Smooth muscle cell (in vitro differentiated cells): ENCODE measurements around the gene MVB12A. TPM values are rescaled to one million over a fixed set of nuclear protein-coding genes. Genes with fewer than 3 reads are reported as not detected.

Experiments used
- DNase-seq: peaks from one replicate; lab custom pipeline; 2025; ENCODE audit not compliant: unreplicated experiment; lab: John Stamatoyannopoulos, UW
- H2AFZ ChIP-seq: fragments of 200-600 bp; sonication (generic); 2 replicates; pipeline ENCODE4 v1.6.0; 2016; ENCODE audit warnings: antibody characterized with exemption, low read depth, mild to moderate bottlenecking
- H3F3A ChIP-seq: fragments of 200-600 bp; sonication (generic); 2 replicates; pipeline ENCODE4 v1.6.0; 2017; ENCODE audit warnings: antibody characterized with exemption, low read depth
- H3K27ac ChIP-seq: fragments of 200-600 bp; sonication (generic); 2 replicates; pipeline ENCODE4 v1.5.1; 2016; ENCODE audit warnings: low read depth, mild to moderate bottlenecking
- H3K27me3 ChIP-seq: fragments of 200-600 bp; sonication (generic); 2 replicates; pipeline ENCODE4 v1.6.1; 2016; ENCODE audit warnings: low read depth, mild to moderate bottlenecking
- H3K36me3 ChIP-seq: fragments of 200-600 bp; sonication (generic); 2 replicates; pipeline ENCODE4 v1.5.1; 2016; ENCODE audit warnings: low read depth
- H3K4me1 ChIP-seq: fragments of 200-600 bp; sonication (generic); 2 replicates; pipeline ENCODE4 v1.5.1; 2016; ENCODE audit warnings: low read depth
- H3K4me2 ChIP-seq: fragments of 200-600 bp; sonication (generic); 2 replicates; pipeline ENCODE4 v1.6.0; 2016; ENCODE audit warnings: mild to moderate bottlenecking
- H3K4me3 ChIP-seq: fragments of 200-600 bp; sonication (generic); 2 replicates; pipeline ENCODE4 v1.5.1; 2016; ENCODE audit warnings: mild to moderate bottlenecking
- H3K79me2 ChIP-seq: fragments of 200-600 bp; sonication (generic); 2 replicates; pipeline ENCODE4 v1.6.0; 2016; ENCODE audit warnings: low read depth, mild to moderate bottlenecking
- H3K9ac ChIP-seq: fragments of 200-600 bp; sonication (generic); 2 replicates; pipeline ENCODE4 v1.6.0; 2016; ENCODE audit warnings: low read depth
- H3K9me3 ChIP-seq: fragments of 200-600 bp; sonication (generic); replicated peaks from 2 replicates; pipeline ENCODE4 v1.5.1; 2016; ENCODE audit warnings: low read depth
- H4K20me1 ChIP-seq: fragments of 200-600 bp; sonication (generic); 2 replicates; pipeline ENCODE4 v1.6.0; 2016; ENCODE audit warnings: low read depth
- CTCF ChIP-seq: fragments of 200-600 bp; sonication (generic); IDR thresholded peaks from 2 replicates; pipeline ENCODE4 v1.5.1; 2017; ENCODE audit warnings: borderline replicate concordance, mild to moderate bottlenecking, antibody characterized with exemption; ENCODE audit not compliant: insufficient read depth, poor library complexity, severe bottlenecking
- WGBS: methylation state at CpG from one replicate; pipeline ENCODE4 v1.1.7; 2016; ENCODE audit warnings: low lambda C conversion rate; 5-methylcytosine and 5-hydroxymethylcytosine counted together
- polyA plus RNA-seq: library from polyadenylated mRNA; unstranded; fragments of >200 nt; fragmentation: Nextera tagmentation; extraction: Ambion mirVana; gene quantifications from 2 replicates; pipeline ENCODE4 v1.2.1, GENCODE V29; 2016
- total RNA-seq: library from RNA; depleted of rRNA; stranded (reverse); fragments of >200 nt; gene quantifications from 2 replicates; pipeline ENCODE4 v1.2.3, GENCODE V29; 2014

The MVB12A gene
- total and polyA plus RNA-seq, 2 experiments from 2014 or later = 68.1 to 98.1 TPM

DNA sequence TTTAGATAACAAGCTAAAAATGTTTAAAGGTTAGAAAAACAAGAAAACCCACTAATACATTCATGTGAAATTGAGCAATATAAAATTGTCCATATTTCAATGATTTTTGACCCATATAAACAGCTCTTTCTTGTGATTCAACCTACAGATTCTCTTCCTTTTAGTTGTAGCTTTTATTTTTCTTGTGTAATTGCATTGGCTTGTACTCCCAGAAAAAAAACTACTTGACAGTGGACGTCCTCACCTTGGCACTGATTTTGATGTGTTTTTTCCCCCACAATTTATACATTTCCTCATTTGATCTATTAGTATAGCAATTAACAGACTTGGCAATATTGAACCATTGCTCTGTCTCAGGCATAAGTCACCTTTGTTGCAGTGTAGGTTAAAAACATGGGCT lies 30.6 kb upstream of the MVB12A start:
- no peaks in the 10 kb centered on the region for H3K9me3 ChIP-seq
- no peak for TF ChIP-seq CTCF
- no peaks in the 10 kb centered on the region for H3F3A ChIP-seq
- H3K4me3 ChIP-seq = no peak overlapping the region
- WGBS = 71% methylated on average over 1 of the region's 1 CpG
- peaks cover 7% of the 10 kb centered on the region for H3K4me1 ChIP-seq
- H2AFZ ChIP-seq = no peak overlapping the region
- no peak overlapping the region for H3K27ac ChIP-seq
- H3K9ac ChIP-seq = no peak overlapping the region
- no peaks in the 10 kb centered on the region for H3K27me3 ChIP-seq
- H3K36me3 ChIP-seq = no peaks in the 10 kb centered on the region
- H4K20me1 ChIP-seq = no peaks in the 10 kb centered on the region
- H3K4me2 ChIP-seq = no peak overlapping the region
- no peaks in the 10 kb centered on the region for H3K79me2 ChIP-seq
- no peak for DNase-seq

- 26% methylated on average over 9 of the region's 37 CpGs for WGBS
- no peak for DNase-seq
- Histone ChIP-seq H3K9me3 (no peaks in the 10 kb centered on the region), H3K27me3 (no peaks in the 10 kb centered on the region), H3K36me3 (no peaks in the 10 kb centered on the region), H3K9ac (no peak overlapping the region), H3K4me1 (peaks cover 7% of the 10 kb centered on the region), H2AFZ (peak overlapping the region; percentile 89), H3K79me2 (no peaks in the 10 kb centered on the region), H3K4me2 (peak overlapping the region; percentile 94), H3K4me3 (peak overlapping the region; percentile 60), H4K20me1 (no peaks in the 10 kb centered on the region), H3F3A (no peaks in the 10 kb centered on the region), H3K27ac (no peak overlapping the region)
- peak; percentile 34 for TF ChIP-seq CTCF
These were observed 29.7 kb upstream of the MVB12A start for GRCh38 chr19:17389957-17390664.

GRCh38 chr19:17390665-17391370 lies 29.0 kb upstream of the MVB12A start:
- Histone ChIP-seq H3K9ac (no peak overlapping the region), H3K9me3 (no peaks in the 10 kb centered on the region), H3K4me2 (peak overlapping the region; percentile 94), H3K36me3 (no peaks in the 10 kb centered on the region), H3K4me1 (peaks cover 7% of the 10 kb centered on the region), H3F3A (no peaks in the 10 kb centered on the region), H3K4me3 (peak overlapping the region; percentile 60), H3K27me3 (no peaks in the 10 kb centered on the region), H4K20me1 (no peaks in the 10 kb centered on the region), H2AFZ (peak overlapping the region; percentile 95), H3K27ac (no peak overlapping the region), H3K79me2 (no peaks in the 10 kb centered on the region)
- peak; percentile 62 for TF ChIP-seq CTCF
- 2% methylated on average over 49 of the region's 50 CpGs for WGBS
- peak; percentile 73 for DNase-seq
